Testis (tissue), 2 donors: Measurements from ENCODE around the gene CHST8.

Experiments
- CTCF ChIP-seq, 3 experiments: fragments of 450-650 bp in 2 of 3; fragments of 200-600 bp in 1 of 3; sonication (generic) in 1 of 3; IDR thresholded peaks; one replicate each; pipeline ENCODE4 v1.5.1; 2016 to 2019; ENCODE audit warnings: antibody characterized with exemption in 3 of 3, mild to moderate bottlenecking in 2 of 3, moderate library complexity in 1 of 3
- POLR2A ChIP-seq: fragments of 450-650 bp; IDR thresholded peaks from one replicate; pipeline ENCODE4 v1.6.1; 2017; ENCODE audit warnings: antibody characterized with exemption, mild to moderate bottlenecking, moderate library complexity

- no peak for TF ChIP-seq CTCF (IDR thresholded peaks at IDR 0.05)
- no peak for TF ChIP-seq POLR2A
These were observed 6.4 kb downstream of the CHST8 start for GRCh38 chr19:33627962-33628839.
